ENCODE data around the gene MPHOSPH9.

Gene MPHOSPH9

GRCh38 chr12:123129621-123130020 is 103.3 kb downstream of the MPHOSPH9 start:
- TF ChIP-seq CTCF (IDR thresholded peaks at IDR 0.05; ENCODE audit: borderline replicate concordance, extremely low read depth, low read length, poor library complexity, severe bottlenecking) (no peak), EZH2 (IDR thresholded peaks at IDR 0.05; ENCODE audit: borderline replicate concordance, low read depth, low read length, severe bottlenecking) (no peak)
- DNase-seq (no peak), ATAC-seq (ENCODE audit: insufficient read depth, low read depth) (no peak)
- Histone ChIP-seq H3K9ac (ENCODE audit: low read depth, low read length) (no peak overlapping the region), H3K4me3 (ENCODE audit: low read depth in 1 of 2, low read length in 2 of 2) (no peak overlapping the region), H3K27ac (ENCODE audit: low read length) (no peak overlapping the region), H3K4me2 (ENCODE audit: insufficient read depth, low read length) (no peak overlapping the region), H3K79me2 (ENCODE audit: insufficient read depth, low read length) (peaks cover 2% of the 10 kb centered on the region; the same call in 1 of the 2 replicates), H3K27me3 (ENCODE audit: insufficient read depth, low read length, poor library complexity) (no peaks in the 10 kb centered on the region), H3K36me3 (ENCODE audit: insufficient read depth, low read length) (no peaks in the 10 kb centered on the region), H4K20me1 (ENCODE audit: insufficient read depth, low read length) (no peaks in the 10 kb centered on the region), H2AFZ (ENCODE audit: low read depth, low read length) (no peak overlapping the region), H3K9me3 (ENCODE audit: insufficient read depth, low read length, severe bottlenecking) (no peaks in the 10 kb centered on the region), H3K4me1 (ENCODE audit: insufficient read depth, low read length) (peaks cover 32% of the 10 kb centered on the region)

- no peak for TF ChIP-seq EZH2 (IDR thresholded peaks at IDR 0.05; ENCODE audit: borderline replicate concordance, low read depth, low read length, severe bottlenecking)
- TF ChIP-seq CTCF (IDR thresholded peaks at IDR 0.05; ENCODE audit: borderline replicate concordance, extremely low read depth, low read length, poor library complexity, severe bottlenecking), result no peak
- Histone ChIP-seq H3K79me2 (ENCODE audit: insufficient read depth, low read length) (peaks cover 2% of the 10 kb centered on the region; the same call in 1 of the 2 replicates), H2AFZ (ENCODE audit: low read depth, low read length) (no peak overlapping the region), H3K27ac (ENCODE audit: low read length) (no peak overlapping the region), H3K4me3 (ENCODE audit: low read depth in 1 of 2, low read length in 2 of 2) (no peak overlapping the region), H3K4me1 (ENCODE audit: insufficient read depth, low read length) (peaks cover 16% of the 10 kb centered on the region), H3K4me2 (ENCODE audit: insufficient read depth, low read length) (no peak overlapping the region), H3K27me3 (ENCODE audit: insufficient read depth, low read length, poor library complexity) (no peaks in the 10 kb centered on the region), H4K20me1 (ENCODE audit: insufficient read depth, low read length) (no peaks in the 10 kb centered on the region), H3K9me3 (ENCODE audit: insufficient read depth, low read length, severe bottlenecking) (no peaks in the 10 kb centered on the region), H3K36me3 (ENCODE audit: insufficient read depth, low read length) (no peaks in the 10 kb centered on the region), H3K9ac (ENCODE audit: low read depth, low read length) (no peak overlapping the region)
- no peak for ATAC-seq (ENCODE audit: insufficient read depth, low read depth)
- no peak for DNase-seq
Observed at GRCh38 chr12:123127182-123127495, 105.8 kb downstream of the MPHOSPH9 start.

GRCh38 chr12:123126294-123127181 is 106.4 kb downstream of the MPHOSPH9 start:
- H3K4me3 ChIP-seq (ENCODE audit: low read depth in 1 of 2, low read length in 2 of 2), result no peak overlapping the region
- H3K27ac ChIP-seq (ENCODE audit: low read length), result no peak overlapping the region; the same call in 1 of the 2 replicates
- H3K27me3 ChIP-seq (ENCODE audit: insufficient read depth, low read length, poor library complexity), result no peaks in the 10 kb centered on the region
- H2AFZ ChIP-seq (ENCODE audit: low read depth, low read length), result no peak overlapping the region; the same call in 1 of the 2 replicates
- TF ChIP-seq CTCF (IDR thresholded peaks at IDR 0.05; ENCODE audit: borderline replicate concordance, extremely low read depth, low read length, poor library complexity, severe bottlenecking), result no peak
- TF ChIP-seq EZH2 (IDR thresholded peaks at IDR 0.05; ENCODE audit: borderline replicate concordance, low read depth, low read length, severe bottlenecking), result no peak
- DNase-seq (no peak), ATAC-seq (ENCODE audit: insufficient read depth, low read depth) (no peak)
- no peaks in the 10 kb centered on the region for H3K9me3 ChIP-seq (ENCODE audit: insufficient read depth, low read length, severe bottlenecking)
- peaks cover 10% of the 10 kb centered on the region for H3K4me1 ChIP-seq (ENCODE audit: insufficient read depth, low read length)
- no peak overlapping the region for H3K4me2 ChIP-seq (ENCODE audit: insufficient read depth, low read length)
- H3K79me2 ChIP-seq (ENCODE audit: insufficient read depth, low read length), result peaks cover 2% of the 10 kb centered on the region; the same call in 1 of the 2 replicates
- H3K9ac ChIP-seq (ENCODE audit: low read depth, low read length), result no peak overlapping the region
- H4K20me1 ChIP-seq (ENCODE audit: insufficient read depth, low read length), result no peaks in the 10 kb centered on the region
- no peaks in the 10 kb centered on the region for H3K36me3 ChIP-seq (ENCODE audit: insufficient read depth, low read length)

Measured in DND-41 (cell line).